HG02885 (cell line): ENCODE results near the gene STK24.

Experiments used
- ATAC-seq: cut with Tn5 transposase; IDR thresholded peaks from one replicate; pipeline ENCODE4 v1.9.1; 2021; ENCODE audit warnings: mild to moderate bottlenecking; ENCODE audit not compliant: unreplicated experiment, poor library complexity

STK24 gene

DNA sequence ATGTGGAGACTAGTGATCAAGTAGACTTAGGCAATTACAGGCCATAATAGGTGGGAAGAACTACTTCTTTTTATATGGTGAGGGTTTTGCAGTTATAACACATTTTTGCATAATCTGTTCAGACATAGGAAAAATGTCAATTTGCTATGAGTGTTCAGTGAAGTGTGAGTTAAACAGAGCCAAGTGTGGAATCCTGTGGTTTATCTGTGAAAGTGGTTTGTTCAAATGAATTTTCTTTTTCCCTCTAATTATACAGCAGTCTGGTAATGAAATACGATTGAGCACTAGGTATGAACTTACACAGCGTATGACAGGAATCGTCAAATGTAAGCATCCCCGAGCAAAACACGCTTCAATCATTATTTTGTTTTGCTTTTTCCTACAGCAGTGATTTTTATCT, 178.3 kb downstream of the STK24 start:
- ATAC-seq, result no peak

DNA sequence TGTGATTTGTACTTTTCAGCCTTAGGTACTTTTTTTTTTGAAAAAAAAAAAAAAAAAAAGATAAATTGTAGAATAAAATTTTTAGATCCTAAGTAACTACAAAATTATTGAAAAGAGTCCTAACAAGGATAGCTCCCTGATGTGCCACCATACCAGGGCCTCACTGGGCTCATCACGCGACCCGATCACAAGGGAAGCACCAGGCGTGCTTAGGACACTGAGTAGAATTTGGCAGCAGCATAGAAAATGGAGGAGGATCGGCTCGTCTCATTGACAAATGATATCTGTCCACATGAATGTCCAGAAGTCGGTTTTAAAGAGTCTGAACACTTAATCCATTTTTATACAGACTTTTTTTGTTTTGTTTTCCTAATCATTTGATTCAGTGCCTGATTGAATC, 179.0 kb downstream of the STK24 start:
- no peak for ATAC-seq

GRCh38 chr13:98397221-98397620, 179.7 kb downstream of the STK24 start:
- ATAC-seq, result no peak

GRCh38 chr13:98396071-98396710, 180.7 kb downstream of the STK24 start:
- no peak for ATAC-seq
